ENCODE results near the gene SLC25A34. TPM values are rescaled to one million over a fixed set of nuclear protein-coding genes. Genes with fewer than 3 reads are reported as not detected.

SLC25A34 gene
- total RNA-seq, 1 experiment from 2014 or later, result 0.59 TPM

DNA sequence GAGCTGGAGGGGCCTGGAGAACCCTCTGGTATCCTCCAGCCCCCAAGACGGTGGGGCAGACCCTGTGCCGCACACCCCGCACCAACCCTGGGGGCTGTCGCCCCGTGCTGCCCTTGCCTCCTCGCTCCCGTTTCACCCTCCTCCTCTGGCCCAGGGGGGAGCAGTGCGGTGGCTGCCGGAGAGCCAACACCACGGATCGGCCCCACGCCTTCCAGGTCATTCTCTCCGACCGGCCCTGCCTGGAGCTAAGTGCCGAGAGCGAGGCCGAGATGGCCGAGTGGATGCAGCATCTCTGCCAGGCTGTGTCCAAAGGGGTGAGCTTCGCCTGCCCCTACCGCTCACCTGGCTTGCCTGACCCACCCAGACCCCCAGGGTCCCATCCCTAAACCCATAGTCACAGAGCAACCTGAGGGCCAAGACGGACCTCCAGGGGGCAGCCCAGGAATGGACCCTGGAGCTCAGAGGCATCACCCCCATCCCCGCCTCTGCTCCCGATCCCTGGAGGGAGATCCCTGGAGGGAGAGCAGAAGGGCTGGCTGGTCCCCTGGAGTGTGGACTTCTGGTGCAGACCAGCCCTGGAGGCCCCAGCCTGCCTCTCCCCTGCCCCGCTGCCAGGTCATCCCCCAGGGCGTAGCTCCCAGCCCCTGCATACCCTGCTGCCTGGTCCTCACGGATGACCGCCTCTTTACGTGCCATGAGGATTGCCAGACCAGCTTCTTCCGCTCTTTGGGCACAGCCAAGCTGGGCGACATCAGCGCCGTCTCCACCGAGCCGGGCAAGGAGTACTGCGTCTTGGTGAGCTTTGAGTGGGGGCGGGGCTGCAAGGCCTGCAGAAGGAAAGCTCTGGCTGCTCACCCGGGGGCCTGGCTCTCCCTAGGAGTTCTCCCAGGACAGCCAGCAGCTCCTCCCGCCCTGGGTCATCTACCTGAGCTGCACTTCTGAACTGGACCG, 4.0 kb upstream of the SLC25A34 start:
- no TSS peak for BruUV-seq (replicated peaks)
- ChIA-PET RAD21 (ENCODE audit: low non-redundant PET in 1 of 2, low total read pairs in 2 of 2, uncharacterized antibody in 2 of 2, unreplicated experiment in 2 of 2) (no interaction called here), CTCF (interaction anchor here (1.5 kb wide), 1 partner anchor 9 kb away, joined by 4 read pairs; no protein-coding TSS in a partner anchor), POLR2A (no interaction called here)
- Histone ChIP-seq H3K36me3 (ENCODE audit: control insufficient read depth in 1 of 2, insufficient read depth in 2 of 2, low read length in 2 of 2) (peaks cover 0 to 5% of the 10 kb centered on the region in 2 experiments; a peak in 1 of 4 replicates), H3K79me2 (ENCODE audit: insufficient read depth, low read length) (no peaks in the 10 kb centered on the region), H3K27me3 (ENCODE audit: insufficient read depth, low read length) (no peaks in the 10 kb centered on the region), H4K20me1 (ENCODE audit: insufficient read depth) (no peaks in the 10 kb centered on the region), H3K4me2 (ENCODE audit: low read length) (no peak overlapping the region), H3K9ac (ENCODE audit: low read length) (no peak overlapping the region), H3K4me3 (replicated peaks in 1 of 2; ENCODE audit: low read depth in 1 of 2, low read length in 2 of 2) (no peak overlapping the region), H3K9me3 (ENCODE audit: control insufficient read depth in 1 of 2, insufficient read depth in 1 of 2, low read depth in 1 of 2, low read length in 2 of 2) (no peaks in the 10 kb centered on the region), H3K4me1 (ENCODE audit: control insufficient read depth in 1 of 2, insufficient read depth in 2 of 2, low read length in 2 of 2) (peaks cover 3 to 5% of the 10 kb centered on the region in 2 experiments; a peak in 1 of 4 replicates), H2AFZ (ENCODE audit: low read depth, low read length, poor library complexity, severe bottlenecking) (no peak overlapping the region), H3K9me2 (ENCODE audit: insufficient read depth) (no peaks in the 10 kb centered on the region), H3K27ac (ENCODE audit: low read depth, low read length) (no peak overlapping the region)
- ATAC-seq (no peak), DNase-seq (ENCODE audit: low read depth, low spot score) (no peak)
- TF ChIP-seq RAD21 (IDR thresholded peaks at IDR 0.05; ENCODE audit: low read depth) (no peak), SP1 (IDR thresholded peaks at IDR 0.05; ENCODE audit: low read depth) (no peak), CBX3 (IDR thresholded peaks at IDR 0.05; ENCODE audit: low read depth) (no peak), YY1 (IDR thresholded peaks at IDR 0.05; ENCODE audit: extremely low read depth, insufficient replicate concordance, low read depth, low read length) (no peak), EZH2 (IDR thresholded peaks at IDR 0.05) (no peak), TCF7L2 (IDR thresholded peaks at IDR 0.05; ENCODE audit: borderline replicate concordance, extremely low read depth, insufficient read depth, insufficient read length) (no peak)
- TF ChIP-seq, protein P1, sequence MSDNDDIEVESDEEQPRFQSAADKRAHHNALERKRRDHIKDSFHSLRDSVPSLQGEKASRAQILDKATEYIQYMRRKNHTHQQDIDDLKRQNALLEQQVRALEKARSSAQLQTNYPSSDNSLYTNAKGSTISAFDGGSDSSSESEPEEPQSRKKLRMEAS (IDR thresholded peaks at IDR 0.05), result no peak
- intact Hi-C loops (cut with micrococcal nuclease), result no loop called here

DNA sequence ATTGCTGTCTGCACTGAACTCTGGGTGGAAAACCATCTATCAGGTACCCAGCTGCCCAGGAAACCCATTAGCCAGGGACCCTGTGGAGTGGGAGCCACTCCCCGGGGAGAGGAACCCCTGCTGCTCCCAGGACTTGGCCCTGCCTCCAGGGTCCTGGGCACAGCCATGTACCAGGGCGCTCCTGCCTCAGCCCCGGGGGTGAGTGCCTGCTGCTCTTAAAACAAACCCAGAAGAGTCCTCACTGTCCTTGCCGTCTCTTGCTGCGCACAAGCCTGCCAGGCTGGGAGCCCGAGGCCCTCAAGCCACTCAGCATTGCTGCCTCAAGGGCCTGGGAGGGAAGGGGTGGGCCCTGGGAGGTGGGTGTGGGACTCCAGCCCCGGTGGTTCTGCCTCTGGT, 3.4 kb upstream of the SLC25A34 start:
- intact Hi-C loops (cut with micrococcal nuclease), result no loop called here
- POLR2A ChIA-PET, result no interaction called here
- Histone ChIP-seq H3K4me2 (ENCODE audit: low read length) (no peak overlapping the region), H2AFZ (ENCODE audit: low read depth, low read length, poor library complexity, severe bottlenecking) (no peak overlapping the region), H3K4me1 (ENCODE audit: control insufficient read depth in 1 of 2, insufficient read depth in 2 of 2, low read length in 2 of 2) (peaks cover 3 to 5% of the 10 kb centered on the region in 2 experiments; a peak in 1 of 4 replicates), H3K9me3 (ENCODE audit: control insufficient read depth in 1 of 2, insufficient read depth in 1 of 2, low read depth in 1 of 2, low read length in 2 of 2) (no peaks in the 10 kb centered on the region), H4K20me1 (ENCODE audit: insufficient read depth) (no peaks in the 10 kb centered on the region), H3K79me2 (ENCODE audit: insufficient read depth, low read length) (no peaks in the 10 kb centered on the region), H3K9ac (ENCODE audit: low read length) (no peak overlapping the region), H3K4me3 (replicated peaks in 1 of 2; ENCODE audit: low read depth in 1 of 2, low read length in 2 of 2) (no peak overlapping the region), H3K9me2 (ENCODE audit: insufficient read depth) (no peaks in the 10 kb centered on the region), H3K36me3 (ENCODE audit: control insufficient read depth in 1 of 2, insufficient read depth in 2 of 2, low read length in 2 of 2) (peaks cover 0 to 5% of the 10 kb centered on the region in 2 experiments; a peak in 1 of 4 replicates), H3K27me3 (ENCODE audit: insufficient read depth, low read length) (no peaks in the 10 kb centered on the region), H3K27ac (ENCODE audit: low read depth, low read length) (no peak overlapping the region)
- ATAC-seq, result no peak
- DNase-seq (ENCODE audit: low read depth, low spot score), result no peak
- RAD21 ChIA-PET (ENCODE audit: low non-redundant PET in 1 of 2, low total read pairs in 2 of 2, uncharacterized antibody in 2 of 2, unreplicated experiment in 2 of 2), result no interaction called here
- BruUV-seq (replicated peaks), result no TSS peak
- TF ChIP-seq SRF (IDR thresholded peaks at IDR 0.05; ENCODE audit: low read depth), result no peak
- no peak for TF ChIP-seq EGR1 (IDR thresholded peaks at IDR 0.05; ENCODE audit: low read depth)
- TF ChIP-seq, protein P2, sequence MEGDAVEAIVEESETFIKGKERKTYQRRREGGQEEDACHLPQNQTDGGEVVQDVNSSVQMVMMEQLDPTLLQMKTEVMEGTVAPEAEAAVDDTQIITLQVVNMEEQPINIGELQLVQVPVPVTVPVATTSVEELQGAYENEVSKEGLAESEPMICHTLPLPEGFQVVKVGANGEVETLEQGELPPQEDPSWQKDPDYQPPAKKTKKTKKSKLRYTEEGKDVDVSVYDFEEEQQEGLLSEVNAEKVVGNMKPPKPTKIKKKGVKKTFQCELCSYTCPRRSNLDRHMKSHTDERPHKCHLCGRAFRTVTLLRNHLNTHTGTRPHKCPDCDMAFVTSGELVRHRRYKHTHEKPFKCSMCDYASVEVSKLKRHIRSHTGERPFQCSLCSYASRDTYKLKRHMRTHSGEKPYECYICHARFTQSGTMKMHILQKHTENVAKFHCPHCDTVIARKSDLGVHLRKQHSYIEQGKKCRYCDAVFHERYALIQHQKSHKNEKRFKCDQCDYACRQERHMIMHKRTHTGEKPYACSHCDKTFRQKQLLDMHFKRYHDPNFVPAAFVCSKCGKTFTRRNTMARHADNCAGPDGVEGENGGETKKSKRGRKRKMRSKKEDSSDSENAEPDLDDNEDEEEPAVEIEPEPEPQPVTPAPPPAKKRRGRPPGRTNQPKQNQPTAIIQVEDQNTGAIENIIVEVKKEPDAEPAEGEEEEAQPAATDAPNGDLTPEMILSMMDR (IDR thresholded peaks at IDR 0.05 in 2 of 3, conservative IDR thresholded peaks at IDR 0.05 in 1 of 3; ENCODE audit: borderline replicate concordance in 1 of 3, insufficient read depth in 1 of 3, low read depth in 2 of 3, low read length in 2 of 3), result no peak
- no peak for TF ChIP-seq POLR2A (IDR thresholded peaks at IDR 0.05; ENCODE audit: borderline replicate concordance, extremely low read depth, insufficient read depth, insufficient read length)
- CTCF ChIA-PET, result interaction anchor here (1.5 kb wide), 1 partner anchor 9 kb away, joined by 4 read pairs; no protein-coding TSS in a partner anchor

Measured in HCT116 (cell line).